Sciatic nerve (tissue), 2 donors: Measurements from ENCODE around the gene SVIL. TPM values are rescaled to one million over a fixed set of nuclear protein-coding genes. Genes with fewer than 3 reads are reported as not detected.
"Not testable (repeated sequence)": the region's sequence is repeated elsewhere in the genome, so short reads cannot be mapped to it uniquely, and the experiment has no call there.

Experiments used
- ATAC-seq: fragments of 200-7000 bp; cut with Tn5 transposase; one replicate; pipeline ENCODE4 v1.9.1; 2020; ENCODE audit warnings: mild to moderate bottlenecking, moderate library complexity
- DNase-seq: peaks from one replicate; pipeline ENCODE4 v3.0.0-alpha.2; 2020; ENCODE audit warnings: low spot score
- intact Hi-C: fragments of 100-400 bp; cut with DNase I; formaldehyde crosslinking; loops from one replicate; pipeline ENCODE4 v1.14.2; 2022
- total RNA-seq: library from RNA; stranded (reverse); fragmentation: NEBNext Ultra II Directional; extraction: Animal tissue kit (Norgen Biotek cat#: 25700); gene quantifications from one replicate; pipeline ENCODE4 v1.2.1, GENCODE V29; 2021
- donor health status: DM: no; HTN: no; CAD: no.
- donor health status: DM: no; HTN: no; CAD: no.

SVIL gene
- total RNA-seq, 1 donor from 2014 or later = 34.5 TPM

DNA sequence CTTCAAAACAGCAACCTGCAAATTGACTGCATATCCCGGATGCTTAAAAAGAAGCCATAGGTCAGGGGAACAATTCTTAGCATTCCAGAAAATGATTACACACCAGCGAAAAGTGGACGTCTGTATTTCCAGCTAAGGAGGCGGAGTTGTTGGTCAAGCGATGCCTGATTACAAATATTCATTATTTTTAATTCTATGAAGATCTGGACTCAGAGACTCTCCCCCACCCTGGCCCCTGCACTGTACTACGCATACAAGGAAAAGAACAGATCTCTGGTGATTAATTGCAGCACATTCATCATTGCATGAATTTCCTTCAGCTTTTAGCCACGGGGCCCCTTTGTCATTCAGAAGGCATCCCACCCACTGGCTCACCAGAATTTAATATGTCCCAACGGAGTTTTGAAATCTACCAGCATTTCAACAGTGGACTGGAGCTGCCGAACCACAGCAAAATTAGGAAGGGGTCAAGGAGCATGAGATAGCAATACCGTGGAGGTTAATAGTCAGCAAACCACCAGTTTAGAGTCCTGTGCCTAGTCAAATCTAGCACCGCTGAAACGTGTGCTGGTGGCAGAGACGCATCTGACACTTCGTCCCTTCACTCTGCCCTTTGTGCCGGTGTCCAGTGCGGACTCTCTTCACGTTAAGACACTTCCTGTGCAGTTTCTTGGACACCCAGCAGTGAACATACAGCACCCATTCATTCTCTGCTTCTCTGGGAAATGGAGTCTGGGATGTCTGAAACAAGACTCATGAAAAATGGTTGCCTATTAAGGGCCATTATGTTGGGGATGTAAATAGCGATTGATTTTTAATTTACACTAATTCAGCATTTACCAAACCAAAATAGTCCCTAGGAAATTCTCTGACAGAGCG, 46.8 kb downstream of the SVIL start:
- intact Hi-C loops, DNase-seq, ATAC-seq: not testable (repeated sequence)

- intact Hi-C loops, DNase-seq: not testable (repeated sequence)
- ATAC-seq = peak; percentile 11
These were observed 47.5 kb downstream of the SVIL start for GRCh38 chr10:29587102-29587749.

GRCh38 chr10:29586509-29586908, 48.3 kb downstream of the SVIL start:
- intact Hi-C loops = no loop called here
- DNase-seq (no peak), ATAC-seq (no peak)

GRCh38 chr10:29585488-29585976, 49.2 kb downstream of the SVIL start:
- ATAC-seq (no peak), DNase-seq (no peak)
- intact Hi-C loops = no loop called here

DNA sequence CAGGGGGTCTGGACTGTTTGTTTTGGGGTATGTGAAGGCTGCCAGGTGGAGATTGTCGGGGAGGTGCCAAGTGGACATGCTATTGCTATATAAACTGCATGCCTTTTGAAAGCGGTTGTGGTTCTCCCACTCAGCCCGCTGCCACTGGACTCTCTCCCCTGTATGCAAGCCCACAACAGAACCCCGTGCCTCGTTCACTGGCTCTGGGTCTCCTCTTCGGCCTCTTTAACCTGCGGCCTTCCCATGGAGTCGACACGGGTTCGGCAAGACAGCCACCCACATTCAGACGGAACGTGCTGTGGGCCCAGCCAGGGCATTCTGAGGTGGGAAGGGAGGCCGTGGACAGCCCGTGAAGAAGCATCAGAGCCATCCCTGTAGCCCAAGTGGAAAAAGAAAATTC, 50.3 kb downstream of the SVIL start:
- DNase-seq = no peak
- ATAC-seq = no peak
- intact Hi-C loops = no loop called here

DNA sequence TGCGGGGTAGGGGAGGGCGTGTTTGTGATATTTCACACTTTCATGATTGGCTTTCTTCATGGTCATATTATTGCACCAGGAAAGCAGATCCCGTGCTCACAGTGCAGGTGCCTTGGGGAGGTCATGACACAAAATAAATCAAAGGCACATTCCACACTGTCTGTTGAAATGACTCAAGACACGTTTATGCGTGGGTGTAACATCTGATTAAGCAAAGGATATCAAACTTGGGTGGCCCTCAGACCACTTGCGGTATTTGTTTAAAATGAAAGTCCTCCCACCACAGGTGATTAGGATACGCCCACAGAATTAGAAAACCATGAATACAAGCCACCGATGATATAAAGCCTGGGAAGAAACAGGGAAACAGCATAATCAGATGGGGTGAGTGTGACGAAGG, 51.1 kb downstream of the SVIL start:
- intact Hi-C loops = no loop called here
- ATAC-seq (no peak), DNase-seq (no peak)

GRCh38 chr10:29582769-29583168, 52.0 kb downstream of the SVIL start:
- intact Hi-C loops, ATAC-seq, DNase-seq: not testable (repeated sequence)

DNA sequence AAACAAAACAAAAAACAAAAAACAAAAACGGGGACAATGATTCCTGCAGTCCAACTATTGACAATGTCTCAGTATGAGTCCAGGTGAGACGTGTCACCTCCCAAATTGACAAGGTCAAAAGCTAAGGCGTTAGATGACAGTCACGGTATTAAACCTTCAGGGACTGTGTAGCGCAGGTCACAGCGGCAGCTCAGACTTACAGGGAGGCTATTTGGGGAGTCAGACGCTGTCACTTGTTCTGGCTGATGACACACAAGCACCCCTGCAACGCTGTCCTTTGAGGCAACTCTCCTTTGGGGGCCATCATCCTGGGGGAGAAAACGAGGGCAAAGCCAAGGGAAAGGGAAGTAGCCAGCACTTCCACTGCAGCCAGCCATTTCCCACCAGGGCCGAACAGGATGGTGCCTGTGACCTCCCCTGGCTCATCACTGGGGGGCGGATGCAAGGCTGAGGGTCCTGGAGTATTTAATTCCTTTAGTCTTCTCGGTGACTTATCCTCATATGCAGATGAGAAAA, 55.3 kb downstream of the SVIL start:
- intact Hi-C loops = no loop called here
- DNase-seq = no peak
- ATAC-seq = no peak

DNA sequence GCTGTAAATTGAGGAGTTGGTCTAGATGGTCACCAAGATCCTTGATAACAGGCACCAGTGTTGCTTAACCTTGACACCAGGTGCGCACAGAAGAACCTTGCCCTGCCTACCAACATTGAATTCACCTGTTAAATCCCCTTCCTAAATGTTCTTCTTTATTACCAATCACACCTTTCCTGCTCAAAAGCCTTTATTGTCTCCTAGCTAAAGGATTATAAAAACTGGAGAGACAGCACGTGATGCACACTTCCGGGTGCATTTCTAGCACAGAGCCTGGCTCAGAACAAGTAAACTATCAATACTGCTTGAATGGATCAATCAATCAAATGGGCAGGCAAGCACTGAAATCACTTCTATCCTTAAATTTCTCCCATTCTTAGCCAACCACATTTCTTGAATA, 56.3 kb downstream of the SVIL start:
- intact Hi-C loops = no loop called here
- DNase-seq = no peak
- no peak for ATAC-seq

DNA sequence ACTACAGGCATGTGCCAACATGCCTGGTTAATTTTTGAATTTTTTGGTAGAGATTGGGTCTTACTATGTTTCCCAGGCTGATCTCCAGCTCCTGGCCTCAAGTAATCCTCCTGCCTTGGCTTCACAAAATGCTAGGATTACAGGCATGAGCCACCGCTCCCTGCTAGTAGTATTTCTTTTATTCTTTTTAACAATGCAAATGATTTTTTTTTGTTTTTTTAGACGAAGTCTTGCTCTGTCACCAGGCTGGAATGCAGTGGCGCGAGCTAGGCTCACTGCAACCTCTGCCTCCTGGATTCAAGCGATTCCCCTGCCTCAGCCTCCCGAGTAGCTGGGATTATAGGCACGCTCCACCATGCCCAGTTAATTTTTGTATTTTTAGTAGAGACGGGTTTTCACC, 58.1 kb downstream of the SVIL start:
- DNase-seq (no peak), ATAC-seq (no peak)
- intact Hi-C loops = no loop called here

DNA sequence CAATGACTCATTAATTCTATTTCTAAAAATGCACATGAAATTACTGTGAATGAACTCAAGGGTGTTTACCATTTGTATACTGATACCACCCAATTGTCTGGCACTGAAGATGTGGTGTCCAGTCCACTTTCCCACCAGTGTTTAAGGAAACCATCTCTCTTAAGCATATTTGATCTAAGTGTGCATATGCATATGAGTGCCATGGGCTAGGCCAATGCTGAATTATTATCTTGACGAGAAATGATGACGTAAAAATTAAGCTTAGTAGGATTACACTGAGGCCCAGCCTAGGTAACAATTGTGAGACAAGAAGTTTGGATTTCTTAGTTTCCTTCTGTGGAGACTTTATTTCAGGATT, 59.7 kb downstream of the SVIL start:
- ATAC-seq = no peak
- intact Hi-C loops = no loop called here

DNA sequence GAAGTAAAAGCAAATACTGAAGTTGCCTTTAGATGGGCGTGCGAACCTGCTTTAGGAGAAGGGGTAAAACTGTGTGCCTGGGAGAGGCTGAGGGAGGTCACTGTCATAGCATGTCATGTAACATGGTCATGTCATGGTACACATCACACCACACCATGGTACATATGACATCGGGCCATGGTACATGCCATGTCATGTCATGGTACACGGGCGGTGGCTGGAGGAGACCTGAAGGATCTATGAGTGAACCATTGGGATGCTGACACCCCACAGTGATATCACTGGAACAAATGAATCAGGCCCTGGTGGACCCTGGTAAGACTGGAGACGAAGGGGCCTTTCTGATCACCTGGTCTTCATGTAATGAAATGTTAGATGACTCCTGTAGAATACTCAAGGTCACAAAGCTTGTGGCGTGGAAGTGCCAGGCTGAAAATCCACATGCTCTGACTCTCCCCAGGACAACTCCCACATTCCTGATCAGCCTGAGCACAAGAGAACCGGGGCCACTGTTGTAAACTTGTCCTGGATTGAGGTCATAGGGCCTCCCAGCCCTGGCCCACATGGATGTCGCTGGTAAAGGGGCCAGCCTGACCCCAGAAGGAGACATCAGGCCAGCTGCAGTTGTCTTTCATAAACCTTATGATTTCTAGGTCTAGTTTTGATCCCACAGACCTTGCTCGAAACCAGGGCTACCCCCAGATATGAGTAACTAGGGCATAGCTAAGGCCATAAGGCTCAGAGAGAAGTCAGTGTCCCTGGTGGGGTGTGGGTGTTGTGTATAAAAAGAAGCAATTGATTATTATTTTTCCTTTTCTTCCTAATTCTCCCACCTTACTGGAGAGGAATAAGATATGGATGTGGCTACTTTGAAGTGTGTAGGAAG, 60.3 kb downstream of the SVIL start:
- DNase-seq, intact Hi-C loops, ATAC-seq: not testable (repeated sequence)

More for the DNA sequence above, 59.7 kb downstream of the SVIL start:
- DNase-seq = no peak

GRCh38 chr10:29570248-29570647, 64.5 kb downstream of the SVIL start:
- intact Hi-C loops, ATAC-seq: not testable (repeated sequence)

DNA sequence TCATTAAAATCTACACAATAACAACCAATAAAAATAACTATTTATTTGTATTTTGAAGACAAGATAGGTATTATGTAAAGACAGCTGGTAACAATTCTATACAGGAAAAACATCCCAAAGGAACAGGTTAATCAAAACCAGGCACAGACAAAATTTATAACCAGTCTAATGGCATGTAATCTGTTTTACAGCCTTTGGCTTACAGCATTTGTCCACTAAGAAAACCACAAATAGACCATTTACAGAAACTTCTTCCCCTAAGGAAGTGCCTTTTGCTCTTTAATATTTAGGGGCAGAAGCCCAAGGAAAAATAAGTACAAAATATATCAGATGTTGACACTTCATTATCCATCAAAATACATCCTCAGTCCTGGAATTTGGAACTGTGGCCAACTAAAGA, 65.0 kb downstream of the SVIL start:
- intact Hi-C loops = no loop called here
- DNase-seq (no peak), ATAC-seq (no peak)

More at GRCh38 chr10:29570248-29570647, 64.5 kb downstream of the SVIL start:
- not testable (repeated sequence) for DNase-seq

- intact Hi-C loops = no loop called here
- DNase-seq = no peak
- ATAC-seq = no peak
These were observed 67.8 kb downstream of the SVIL start for GRCh38 chr10:29567003-29567402.

- intact Hi-C loops, ATAC-seq, DNase-seq: not testable (repeated sequence)
These were observed 68.6 kb downstream of the SVIL start for GRCh38 chr10:29566209-29566608.

DNA sequence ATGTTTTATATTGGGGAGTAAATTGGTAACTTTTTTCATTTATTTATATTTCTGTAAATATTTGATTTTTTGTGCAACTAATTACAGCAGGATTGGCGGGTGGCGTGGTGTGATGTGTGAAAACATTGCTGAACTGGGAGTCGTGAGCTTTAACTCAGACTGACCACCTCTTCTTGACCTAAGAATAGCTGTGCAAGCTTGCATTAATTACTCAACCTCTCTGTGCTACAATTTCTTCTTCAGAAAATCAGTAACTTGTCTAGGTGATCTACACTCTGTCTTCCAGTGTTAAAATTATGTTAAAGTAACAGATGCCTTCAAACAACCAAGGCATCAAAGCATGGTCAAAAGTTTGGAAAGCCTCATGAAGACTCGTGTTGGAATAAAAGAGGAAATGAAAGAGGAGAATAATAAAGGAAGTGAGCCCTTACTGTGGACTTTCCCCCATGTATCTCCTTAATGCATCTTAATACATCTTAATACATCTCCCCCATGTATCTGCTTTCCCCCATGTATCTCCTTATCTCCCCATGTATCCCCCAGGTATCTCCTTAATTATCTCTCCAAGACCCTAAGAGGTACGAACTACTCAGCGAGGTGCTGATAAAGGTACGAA, 71.2 kb downstream of the SVIL start:
- intact Hi-C loops = no loop called here
- no peak for DNase-seq
- no peak for ATAC-seq

- ATAC-seq, DNase-seq, intact Hi-C loops: not testable (repeated sequence)
These were observed 71.8 kb downstream of the SVIL start for GRCh38 chr10:29563006-29563405.

- ATAC-seq (no peak), DNase-seq (no peak)
- intact Hi-C loops = no loop called here
These were observed 74.8 kb downstream of the SVIL start for GRCh38 chr10:29559996-29560395.
